ENCODE measurements around the gene TAX1BP3.
A peak's percentile ranks its signal among the peaks of the same experiment; 100 is the strongest.

The TAX1BP3 gene

GRCh38 chr17:3688027-3688553 is 19.7 kb upstream of the TAX1BP3 start:
- no peak for DNase-seq (ENCODE audit: low read depth in 2 of 2)

- DNase-seq (ENCODE audit: low read depth in 2 of 2), result no peak
Observed at GRCh38 chr17:3685174-3685573, 16.8 kb upstream of the TAX1BP3 start.

GRCh38 chr17:3683054-3683511 is 14.7 kb upstream of the TAX1BP3 start:
- DNase-seq (ENCODE audit: low read depth in 2 of 2), result peak in 1 of 2 experiments; percentile 43

- no peak for DNase-seq (ENCODE audit: low read depth in 2 of 2)
Observed at GRCh38 chr17:3682033-3682432, 13.7 kb upstream of the TAX1BP3 start.

- no peak for DNase-seq (ENCODE audit: low read depth in 2 of 2)
Observed at GRCh38 chr17:3681565-3681964, 13.2 kb upstream of the TAX1BP3 start.

GRCh38 chr17:3681057-3681456 is 12.7 kb upstream of the TAX1BP3 start:
- DNase-seq (ENCODE audit: low read depth in 2 of 2), result no peak

- DNase-seq (ENCODE audit: low read depth in 2 of 2), result no peak
Observed at GRCh38 chr17:3679531-3680126, 11.3 kb upstream of the TAX1BP3 start.

- DNase-seq (ENCODE audit: low read depth in 2 of 2), result no peak
Observed at GRCh38 chr17:3678821-3679530, 10.6 kb upstream of the TAX1BP3 start.

- no peak for DNase-seq (ENCODE audit: low read depth in 2 of 2)
Observed at GRCh38 chr17:3678095-3678820, 9.9 kb upstream of the TAX1BP3 start.

- DNase-seq (ENCODE audit: low read depth in 2 of 2), result no peak
Observed at GRCh38 chr17:3675886-3676285, 7.5 kb upstream of the TAX1BP3 start.

GRCh38 chr17:3672571-3672970 is 4.2 kb upstream of the TAX1BP3 start:
- DNase-seq (ENCODE audit: low read depth in 2 of 2), result no peak

- DNase-seq (ENCODE audit: low read depth in 2 of 2), result no peak
Observed at GRCh38 chr17:3669548-3669947, 1.2 kb upstream of the TAX1BP3 start.

- DNase-seq (ENCODE audit: low read depth in 2 of 2), result no peak
Observed at GRCh38 chr17:3669085-3669347, 638 bp upstream of the TAX1BP3 start.

- DNase-seq (ENCODE audit: low read depth in 2 of 2), result no peak
Observed at GRCh38 chr17:3667366-3668278, 756 bp downstream of the TAX1BP3 start.

GRCh38 chr17:3666516-3666915 is 1.9 kb downstream of the TAX1BP3 start:
- DNase-seq (ENCODE audit: low read depth in 2 of 2), result no peak

GRCh38 chr17:3665834-3666233 is 2.5 kb downstream of the TAX1BP3 start:
- no peak for DNase-seq (ENCODE audit: low read depth in 2 of 2)

- no peak for DNase-seq (ENCODE audit: low read depth in 2 of 2)
Observed at GRCh38 chr17:3663102-3664011, 5.0 kb downstream of the TAX1BP3 start.

- no peak for DNase-seq (ENCODE audit: low read depth in 2 of 2)
Observed at GRCh38 chr17:3660311-3660891, 8.0 kb downstream of the TAX1BP3 start.

GRCh38 chr17:3659541-3660111 is 8.8 kb downstream of the TAX1BP3 start:
- no peak for DNase-seq (ENCODE audit: low read depth in 2 of 2)

All from stimulated activated CD4-positive, alpha-beta T cell treated with anti-CD3 and anti-CD28 coated beads, Interleukin-12 subunit alpha, Interleukin-12 subunit beta, amount 100 ng/mL, for 24 hours (primary cell).